Activated CD4-positive, alpha-beta T cell treated with anti-CD3 and anti-CD28 coated beads, Interleukin-2, amount 10 ng/mL, durations not matched to agents 24 days and 14 days (primary cell): ENCODE measurements around the gene ALG8. TPM values are rescaled to one million over a fixed set of nuclear protein-coding genes. Genes with fewer than 3 reads are reported as not detected.
A peak's percentile ranks its signal among the peaks of the same experiment; 100 is the strongest.
"Not testable (repeated sequence)": the region's sequence is repeated elsewhere in the genome, so short reads cannot be mapped to it uniquely, and the experiment has no call there.

Source experiments
- DNase-seq: peaks from one replicate; pipeline ENCODE4 v3.0.0; 2022
- H3K27ac Mint-ChIP-seq: one replicate; pipeline ENCODE4 v1.8.0; 2022; ENCODE audit warnings: mild to moderate bottlenecking, mixed read lengths
- H3K27me3 Mint-ChIP-seq: one replicate; pipeline ENCODE4 v1.8.0; 2022; ENCODE audit warnings: mixed read lengths
- H3K36me3 Mint-ChIP-seq: one replicate; pipeline ENCODE4 v1.8.0; 2022; ENCODE audit warnings: low read depth, mild to moderate bottlenecking, mixed read lengths
- H3K4me1 Mint-ChIP-seq: one replicate; pipeline ENCODE4 v1.8.0; 2021; ENCODE audit warnings: mixed read lengths
- H3K4me3 Mint-ChIP-seq: one replicate; pipeline ENCODE4 v1.8.0; 2022; ENCODE audit warnings: mild to moderate bottlenecking, moderate library complexity, mixed read lengths
- H3K9me3 Mint-ChIP-seq: one replicate; pipeline ENCODE4 v1.8.0; 2021; ENCODE audit warnings: mixed read lengths
- intact Hi-C: fragments of 100-400 bp; cut with micrococcal nuclease; formaldehyde crosslinking; loops from one replicate; pipeline ENCODE4 v1.15.1; 2023
- total RNA-seq: library from RNA; stranded (reverse); gene quantifications from 2 replicates; pipeline ENCODE4 v1.2.3, GENCODE V29; 2022

ALG8 gene
- total RNA-seq, 1 donor from 2014 or later = 61.7 TPM

GRCh38 chr11:78100676-78101472, 38.6 kb downstream of the ALG8 start:
- no peaks in the 10 kb centered on the region for H3K27me3 Mint-ChIP-seq
- H3K4me3 Mint-ChIP-seq = no peak overlapping the region
- H3K9me3 Mint-ChIP-seq = no peaks in the 10 kb centered on the region
- no peak for DNase-seq
- no peak overlapping the region for H3K27ac Mint-ChIP-seq
- peaks cover 36% of the 10 kb centered on the region for H3K36me3 Mint-ChIP-seq
- H3K4me1 Mint-ChIP-seq = no peaks in the 10 kb centered on the region
- intact Hi-C loops = no loop called here

GRCh38 chr11:78100261-78100660, 39.2 kb downstream of the ALG8 start:
- intact Hi-C loops = no loop called here
- Mint-ChIP-seq H3K4me1 (no peaks in the 10 kb centered on the region), H3K9me3 (no peaks in the 10 kb centered on the region), H3K27ac (no peak overlapping the region), H3K36me3 (peaks cover 41% of the 10 kb centered on the region), H3K4me3 (no peak overlapping the region), H3K27me3 (no peaks in the 10 kb centered on the region)
- no peak for DNase-seq

- intact Hi-C loops = no loop called here
- no peak overlapping the region for H3K4me3 Mint-ChIP-seq
- H3K27me3 Mint-ChIP-seq = no peaks in the 10 kb centered on the region
- peaks cover under 1% of the 10 kb centered on the region for H3K9me3 Mint-ChIP-seq
- H3K4me1 Mint-ChIP-seq = peaks cover 4% of the 10 kb centered on the region
- peaks cover 45% of the 10 kb centered on the region for H3K36me3 Mint-ChIP-seq
- no peak overlapping the region for H3K27ac Mint-ChIP-seq
- DNase-seq = no peak
These were observed 39.8 kb downstream of the ALG8 start for GRCh38 chr11:78099666-78100065.

- Mint-ChIP-seq H3K27ac (no peak overlapping the region), H3K4me1 (peaks cover 10% of the 10 kb centered on the region), H3K4me3 (no peak overlapping the region), H3K36me3 (peaks cover 53% of the 10 kb centered on the region), H3K27me3 (no peaks in the 10 kb centered on the region), H3K9me3 (peaks cover 4% of the 10 kb centered on the region)
- DNase-seq = no peak
- intact Hi-C loops = no loop called here
These were observed 41.6 kb downstream of the ALG8 start for GRCh38 chr11:78097666-78098385.

GRCh38 chr11:78094250-78094649, 45.2 kb downstream of the ALG8 start:
- Mint-ChIP-seq H3K4me3 (peak overlapping the region; percentile 12), H3K27ac (peak overlapping the region; percentile 87), H3K27me3 (no peaks in the 10 kb centered on the region), H3K4me1 (peaks cover 10% of the 10 kb centered on the region), H3K9me3 (peaks cover 4% of the 10 kb centered on the region), H3K36me3 (peaks cover 33% of the 10 kb centered on the region)
- intact Hi-C loops = loop anchor here (1.0 to 5.0 kb wide), 4 partner anchors 14 to 197 kb away; partner anchors contain the start of gene ALG8
- peak; percentile 75 for DNase-seq

- H3K36me3 Mint-ChIP-seq, H3K4me1 Mint-ChIP-seq, H3K27ac Mint-ChIP-seq, H3K9me3 Mint-ChIP-seq, H3K27me3 Mint-ChIP-seq, H3K4me3 Mint-ChIP-seq, DNase-seq, intact Hi-C loops: not testable (repeated sequence)
These were observed 52.8 kb downstream of the ALG8 start for GRCh38 chr11:78086521-78087074.

- H3K36me3 Mint-ChIP-seq = no peaks in the 10 kb centered on the region
- no peak for DNase-seq
- no peak overlapping the region for H3K27ac Mint-ChIP-seq
- intact Hi-C loops = no loop called here
- no peak overlapping the region for H3K4me3 Mint-ChIP-seq
- peaks cover 2% of the 10 kb centered on the region for H3K27me3 Mint-ChIP-seq
- peaks cover 13% of the 10 kb centered on the region for H3K9me3 Mint-ChIP-seq
- H3K4me1 Mint-ChIP-seq = peaks cover 11% of the 10 kb centered on the region
These were observed 53.5 kb downstream of the ALG8 start for GRCh38 chr11:78085972-78086371.

- H3K4me3 Mint-ChIP-seq, DNase-seq, intact Hi-C loops, H3K27me3 Mint-ChIP-seq, H3K27ac Mint-ChIP-seq, H3K36me3 Mint-ChIP-seq: not testable (repeated sequence)
- peaks cover 22% of the 10 kb centered on the region for H3K4me1 Mint-ChIP-seq
- H3K9me3 Mint-ChIP-seq = peaks cover 15% of the 10 kb centered on the region
These were observed 54.9 kb downstream of the ALG8 start for GRCh38 chr11:78084506-78084905.

GRCh38 chr11:78083021-78083420, 56.4 kb downstream of the ALG8 start:
- Mint-ChIP-seq H3K4me1 (peaks cover 27% of the 10 kb centered on the region), H3K27ac (no peak overlapping the region), H3K27me3 (peaks cover 2% of the 10 kb centered on the region), H3K4me3 (no peak overlapping the region), H3K36me3 (peaks cover 6% of the 10 kb centered on the region), H3K9me3 (peaks cover 15% of the 10 kb centered on the region)
- DNase-seq = no peak
- intact Hi-C loops = no loop called here

- Mint-ChIP-seq H3K27me3 (peaks cover 2% of the 10 kb centered on the region), H3K27ac (peak overlapping the region; percentile 56), H3K4me3 (no peak overlapping the region), H3K4me1 (peaks cover 33% of the 10 kb centered on the region), H3K9me3 (peaks cover 15% of the 10 kb centered on the region), H3K36me3 (peaks cover 6% of the 10 kb centered on the region)
- no peak for DNase-seq
- intact Hi-C loops = no loop called here
These were observed 57.3 kb downstream of the ALG8 start for GRCh38 chr11:78082146-78082545.

- H3K27ac Mint-ChIP-seq = peak overlapping the region; percentile 56
- H3K4me3 Mint-ChIP-seq = peak overlapping the region; percentile 47
- H3K27me3 Mint-ChIP-seq = peaks cover 2% of the 10 kb centered on the region
- peaks cover 15% of the 10 kb centered on the region for H3K9me3 Mint-ChIP-seq
- DNase-seq = no peak
- peaks cover 9% of the 10 kb centered on the region for H3K36me3 Mint-ChIP-seq
- peaks cover 37% of the 10 kb centered on the region for H3K4me1 Mint-ChIP-seq
- intact Hi-C loops = no loop called here
These were observed 57.8 kb downstream of the ALG8 start for GRCh38 chr11:78081583-78081982.

GRCh38 chr11:78080818-78081495, 58.5 kb downstream of the ALG8 start:
- Mint-ChIP-seq H3K27ac (peak overlapping the region; percentile 56), H3K9me3 (peaks cover 15% of the 10 kb centered on the region), H3K4me3 (peak overlapping the region; percentile 47), H3K27me3 (peaks cover 2% of the 10 kb centered on the region), H3K4me1 (peaks cover 42% of the 10 kb centered on the region), H3K36me3 (peaks cover 11% of the 10 kb centered on the region)
- peak; percentile 60 for DNase-seq
- intact Hi-C loops = loop anchor here (1.0 kb wide), 1 partner anchor 13 kb away; no protein-coding TSS in a partner anchor

- Mint-ChIP-seq H3K9me3 (peaks cover 15% of the 10 kb centered on the region), H3K27me3 (peaks cover 2% of the 10 kb centered on the region), H3K36me3 (peaks cover 16% of the 10 kb centered on the region), H3K27ac (peak overlapping the region; percentile 91), H3K4me3 (peak overlapping the region; percentile 94), H3K4me1 (peaks cover 46% of the 10 kb centered on the region)
- peak; percentile 57 for DNase-seq
- intact Hi-C loops = loop anchor here (1.0 kb wide), 1 partner anchor 14 kb away; no protein-coding TSS in a partner anchor
These were observed 59.2 kb downstream of the ALG8 start for GRCh38 chr11:78080084-78080817.
